ENCODE data around the gene RASSF1.

The RASSF1 gene

GRCh38 chr3:50341996-50342650 is 1.5 kb upstream of the RASSF1 start:
- DNase-seq, result no peak

GRCh38 chr3:50341537-50341936 is 901 bp upstream of the RASSF1 start:
- no peak for DNase-seq

- no peak for DNase-seq
Measured at GRCh38 chr3:50340147-50340447, 539 bp downstream of the RASSF1 start.

- no peak for DNase-seq
Measured at GRCh38 chr3:50339485-50340146, 1.0 kb downstream of the RASSF1 start.

- no peak for DNase-seq
Measured at GRCh38 chr3:50338965-50339364, 1.7 kb downstream of the RASSF1 start.

GRCh38 chr3:50337175-50337861 is 3.3 kb downstream of the RASSF1 start:
- DNase-seq, result peak; percentile 94

GRCh38 chr3:50336452-50337174 is 4.0 kb downstream of the RASSF1 start:
- no peak for DNase-seq

GRCh38 chr3:50334339-50335075 is 6.1 kb downstream of the RASSF1 start:
- no peak for DNase-seq

GRCh38 chr3:50333744-50334328 is 6.8 kb downstream of the RASSF1 start:
- DNase-seq, result no peak

GRCh38 chr3:50331364-50331907 is 9.2 kb downstream of the RASSF1 start:
- DNase-seq, result no peak

GRCh38 chr3:50330330-50330729 is 10.3 kb downstream of the RASSF1 start:
- no peak for DNase-seq

- DNase-seq, result peak; percentile 76
Measured at GRCh38 chr3:50327943-50328691, 12.5 kb downstream of the RASSF1 start, which contains the start of gene TUSC2. Gene TUSC2 (minus strand): TSS chr3:50328223. CDS start chr3:50328099, 124 bp downstream.

GRCh38 chr3:50327129-50327528 is 13.5 kb downstream of the RASSF1 start:
- no peak for DNase-seq

GRCh38 chr3:50326182-50326541 is 14.5 kb downstream of the RASSF1 start:
- no peak for DNase-seq

GRCh38 chr3:50325497-50326181 is 15.0 kb downstream of the RASSF1 start:
- no peak for DNase-seq

- DNase-seq, result no peak
Measured at GRCh38 chr3:50325113-50325480, 15.5 kb downstream of the RASSF1 start.

GRCh38 chr3:50324351-50325112 is 16.1 kb downstream of the RASSF1 start:
- DNase-seq, result no peak

GRCh38 chr3:50323614-50324199 is 16.9 kb downstream of the RASSF1 start:
- DNase-seq, result no peak

GRCh38 chr3:50323092-50323600 is 17.5 kb downstream of the RASSF1 start:
- DNase-seq, result no peak
